WI38 (cell line): ENCODE measurements around the gene SSR4.
"Not testable (repeated sequence)": the region's sequence is repeated elsewhere in the genome, so short reads cannot be mapped to it uniquely, and the experiment has no call there.

Experiments
- H3K4me3 ChIP-seq: 2 replicates; pipeline ENCODE4 v1.5.1; 2011; ENCODE audit warnings: low read depth, mild to moderate bottlenecking, control low read depth, low read length
- TF ChIP-seq, protein P1 (sequence below): IDR thresholded peaks from 2 replicates; pipeline ENCODE4 v1.5.1; 2012; ENCODE audit warnings: low read depth, mild to moderate bottlenecking, control low read depth, low read length

SSR4 gene

DNA sequence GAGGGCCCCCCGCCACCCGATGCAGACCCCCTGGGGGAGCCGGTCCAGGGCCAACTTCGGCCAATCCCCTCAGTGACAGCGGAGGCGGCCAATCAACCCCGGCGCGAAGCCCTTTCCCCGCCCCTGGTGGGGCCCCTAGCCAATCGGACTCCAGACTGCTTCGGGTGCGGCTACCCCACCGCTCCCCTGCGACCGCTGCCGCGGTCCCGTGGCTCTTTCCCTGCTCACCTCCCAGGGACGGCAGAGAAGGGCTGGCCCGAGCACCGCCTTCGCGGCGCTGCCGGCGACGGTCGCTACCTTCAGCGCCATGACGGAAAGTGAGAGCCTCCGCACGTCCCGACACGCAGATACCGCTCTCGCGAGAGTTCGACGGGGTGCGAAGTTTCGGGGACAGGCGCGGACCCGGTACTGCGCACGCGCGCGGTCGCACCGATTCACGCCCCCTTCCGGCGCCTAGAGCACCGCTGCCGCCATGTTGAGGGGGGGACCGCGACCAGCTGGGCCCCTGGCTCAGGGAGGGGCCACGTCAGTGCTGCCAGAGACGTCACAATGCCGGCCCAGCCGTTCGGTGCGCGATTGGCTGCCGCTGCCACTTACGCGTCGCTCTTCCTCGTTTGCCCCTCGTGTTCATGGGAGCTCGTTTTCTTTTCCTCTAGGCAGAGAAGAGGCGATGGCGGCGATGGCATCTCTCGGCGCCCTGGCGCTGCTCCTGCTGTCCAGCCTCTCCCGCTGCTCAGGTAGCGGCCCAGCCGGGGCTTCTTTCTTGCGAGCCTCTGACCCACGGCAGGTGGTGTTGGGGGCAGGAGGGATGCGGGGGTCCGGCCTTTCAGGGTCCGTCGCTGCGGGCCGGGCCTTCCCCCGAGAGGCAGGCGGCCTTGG, at the start of gene SSR4, which contains the start of gene IDH3G:
SSR4 (plus strand) TSS at position 651 of the 879 bp plus-strand sequence; CDS start at position 671, 20 bp downstream.
IDH3G (minus strand) TSS at position 358 of the 879 bp plus-strand sequence; CDS start at position 309, 49 bp downstream.
- TF ChIP-seq, protein P1, sequence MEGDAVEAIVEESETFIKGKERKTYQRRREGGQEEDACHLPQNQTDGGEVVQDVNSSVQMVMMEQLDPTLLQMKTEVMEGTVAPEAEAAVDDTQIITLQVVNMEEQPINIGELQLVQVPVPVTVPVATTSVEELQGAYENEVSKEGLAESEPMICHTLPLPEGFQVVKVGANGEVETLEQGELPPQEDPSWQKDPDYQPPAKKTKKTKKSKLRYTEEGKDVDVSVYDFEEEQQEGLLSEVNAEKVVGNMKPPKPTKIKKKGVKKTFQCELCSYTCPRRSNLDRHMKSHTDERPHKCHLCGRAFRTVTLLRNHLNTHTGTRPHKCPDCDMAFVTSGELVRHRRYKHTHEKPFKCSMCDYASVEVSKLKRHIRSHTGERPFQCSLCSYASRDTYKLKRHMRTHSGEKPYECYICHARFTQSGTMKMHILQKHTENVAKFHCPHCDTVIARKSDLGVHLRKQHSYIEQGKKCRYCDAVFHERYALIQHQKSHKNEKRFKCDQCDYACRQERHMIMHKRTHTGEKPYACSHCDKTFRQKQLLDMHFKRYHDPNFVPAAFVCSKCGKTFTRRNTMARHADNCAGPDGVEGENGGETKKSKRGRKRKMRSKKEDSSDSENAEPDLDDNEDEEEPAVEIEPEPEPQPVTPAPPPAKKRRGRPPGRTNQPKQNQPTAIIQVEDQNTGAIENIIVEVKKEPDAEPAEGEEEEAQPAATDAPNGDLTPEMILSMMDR: no peak
- H3K4me3 ChIP-seq: peak within 1 kb of the TSS; percentile 72

DNA sequence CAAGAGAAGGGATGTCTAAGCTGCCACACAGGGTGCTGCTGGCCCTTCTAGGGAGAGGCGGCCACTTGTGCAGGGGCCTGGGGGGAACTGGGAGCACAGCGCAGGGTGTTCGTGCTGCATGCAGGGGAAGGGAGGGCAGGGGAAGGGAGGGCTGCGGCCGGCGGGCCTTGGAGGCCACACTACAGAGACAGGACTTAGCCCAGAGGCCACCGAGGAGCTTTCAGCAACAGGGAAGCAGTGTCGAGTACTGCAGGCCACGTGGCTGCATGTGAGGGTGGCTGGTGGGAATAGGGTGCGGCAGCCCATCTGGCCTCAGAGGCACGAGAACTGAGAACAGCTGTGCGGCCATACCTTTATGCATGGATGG, 49.4 kb upstream of the SSR4 start:
- H3K4me3 ChIP-seq: not testable (repeated sequence)

DNA sequence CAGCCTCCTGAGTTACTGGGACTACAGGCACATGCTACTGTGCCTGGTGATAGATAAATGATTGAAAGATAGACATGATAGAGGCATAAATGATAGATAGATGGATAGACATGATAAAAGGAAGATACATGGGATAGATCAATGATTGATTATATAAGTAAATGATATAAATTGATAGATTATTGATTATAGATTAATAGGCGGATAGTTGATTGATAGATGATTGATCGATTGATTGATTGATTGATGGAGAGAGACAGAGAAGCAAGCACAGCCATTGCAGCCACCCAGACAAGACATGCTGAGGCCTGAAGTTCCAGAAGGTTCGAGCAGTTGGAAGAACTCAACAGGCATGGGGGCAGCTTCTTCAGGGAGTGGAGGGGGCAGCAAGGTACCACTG, 48.1 kb upstream of the SSR4 start:
- TF ChIP-seq, protein P1: no peak
- H3K4me3 ChIP-seq: no peak overlapping the region

DNA sequence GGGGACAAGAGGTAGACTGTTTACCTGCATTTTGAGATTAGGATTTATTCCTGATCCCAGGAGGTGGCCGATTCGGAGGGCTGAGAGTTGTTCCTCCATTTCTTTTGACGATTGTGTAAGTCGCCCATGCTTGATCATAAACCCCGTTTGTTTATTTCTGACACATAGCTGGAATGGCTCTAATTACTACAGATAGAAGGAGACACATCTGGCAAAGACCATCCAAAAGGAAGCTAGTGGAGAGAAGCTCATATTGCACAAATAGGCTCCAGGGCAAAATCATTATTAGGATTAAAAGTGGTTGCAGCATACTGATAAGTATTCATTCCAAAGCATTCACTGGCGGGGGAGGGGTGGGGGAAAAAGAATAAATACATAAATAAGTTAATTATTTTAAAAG, 47.5 kb upstream of the SSR4 start:
- not testable (repeated sequence) for H3K4me3 ChIP-seq

DNA sequence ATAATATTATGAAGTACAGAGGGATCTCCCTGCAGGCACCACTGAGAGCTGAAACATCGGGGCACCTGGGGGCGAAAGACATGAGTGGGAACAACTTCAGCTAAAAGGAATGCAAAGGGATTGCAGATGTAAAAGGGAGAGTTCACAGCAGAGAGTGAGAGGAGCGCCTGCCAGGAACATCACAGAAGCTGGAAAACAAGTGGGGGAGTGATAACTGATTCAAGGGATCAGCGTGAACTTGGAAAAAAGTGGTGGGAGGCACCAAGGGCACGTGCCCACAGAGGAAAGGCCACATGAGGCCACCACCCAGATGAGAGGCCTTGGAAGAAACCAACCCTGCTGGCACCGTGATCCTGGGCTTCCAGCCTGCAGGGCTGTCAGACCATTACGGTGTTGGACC, 45.5 kb upstream of the SSR4 start:
- not testable (repeated sequence) for H3K4me3 ChIP-seq

DNA sequence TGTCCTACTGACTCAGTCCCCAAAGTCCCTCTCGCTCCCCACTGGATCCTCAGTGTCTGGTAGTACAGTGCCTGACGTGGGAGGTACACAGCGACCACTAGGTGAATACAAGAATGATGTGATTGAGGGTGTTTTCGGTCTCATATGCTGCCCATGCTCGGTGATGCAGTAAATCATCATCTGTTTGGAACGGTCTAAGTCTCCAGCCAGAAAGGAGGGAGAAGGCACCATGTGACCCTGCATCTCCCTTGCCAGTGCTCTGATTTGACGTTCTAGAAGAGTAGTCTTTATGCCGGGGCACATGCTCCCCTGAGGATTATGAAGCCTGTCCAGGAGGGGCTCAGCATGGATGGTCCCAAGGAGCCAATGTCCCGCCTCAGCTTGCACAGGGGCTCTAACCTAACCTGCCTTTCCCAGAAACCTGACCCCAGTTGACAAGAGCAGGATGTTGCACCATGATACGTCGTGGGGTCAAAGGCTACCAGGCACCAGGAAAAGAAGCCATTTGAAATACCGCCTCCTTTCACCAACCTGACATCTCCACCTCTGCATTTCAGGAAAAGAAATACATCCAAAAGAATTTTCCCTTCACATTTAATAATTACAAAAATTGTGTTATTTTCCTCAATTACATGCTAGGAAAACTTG, 44.2 kb upstream of the SSR4 start:
- TF ChIP-seq, protein P1: no peak
- H3K4me3 ChIP-seq: no peak overlapping the region

DNA sequence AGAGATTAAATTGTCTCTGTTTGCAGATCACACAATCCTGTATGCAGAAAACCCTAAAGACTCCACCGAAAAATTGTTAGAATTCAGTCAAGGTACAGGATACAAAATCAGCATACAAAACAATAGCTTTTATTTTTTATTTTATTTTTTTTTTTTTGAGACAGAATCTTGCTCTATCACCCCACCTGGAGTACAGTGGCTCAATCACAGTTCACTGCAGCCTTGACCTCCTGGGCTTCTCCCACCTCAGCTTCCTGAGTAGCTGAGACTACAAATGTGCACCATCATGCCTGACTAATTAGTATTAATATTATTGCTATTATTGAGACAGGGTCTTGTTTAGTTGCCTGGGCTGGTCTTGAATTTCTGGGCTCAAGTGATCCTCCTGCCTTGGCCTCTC, 39.3 kb upstream of the SSR4 start:
- no peak overlapping the region for H3K4me3 ChIP-seq
- TF ChIP-seq, protein P1: no peak

DNA sequence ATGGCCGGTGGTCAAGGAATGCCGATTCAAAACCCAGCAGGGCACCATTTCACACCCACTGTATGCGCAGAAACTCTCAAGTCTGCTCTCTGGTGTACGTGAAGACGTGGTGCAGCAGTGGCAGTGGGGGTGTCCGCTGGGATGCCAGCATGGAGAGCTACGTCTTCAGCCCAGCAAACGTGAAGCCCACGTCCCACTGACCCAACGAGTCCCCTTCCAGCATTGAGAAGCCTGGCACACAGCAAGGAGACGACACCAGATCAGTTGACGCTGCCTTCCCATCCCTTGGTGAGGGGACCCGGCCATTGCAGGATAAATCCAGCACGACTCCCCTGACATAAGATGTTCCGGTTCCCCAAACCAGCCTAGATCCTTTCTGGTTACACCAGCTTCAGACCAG, 32.6 kb upstream of the SSR4 start:
- TF ChIP-seq, protein P1: no peak
- no peak overlapping the region for H3K4me3 ChIP-seq

DNA sequence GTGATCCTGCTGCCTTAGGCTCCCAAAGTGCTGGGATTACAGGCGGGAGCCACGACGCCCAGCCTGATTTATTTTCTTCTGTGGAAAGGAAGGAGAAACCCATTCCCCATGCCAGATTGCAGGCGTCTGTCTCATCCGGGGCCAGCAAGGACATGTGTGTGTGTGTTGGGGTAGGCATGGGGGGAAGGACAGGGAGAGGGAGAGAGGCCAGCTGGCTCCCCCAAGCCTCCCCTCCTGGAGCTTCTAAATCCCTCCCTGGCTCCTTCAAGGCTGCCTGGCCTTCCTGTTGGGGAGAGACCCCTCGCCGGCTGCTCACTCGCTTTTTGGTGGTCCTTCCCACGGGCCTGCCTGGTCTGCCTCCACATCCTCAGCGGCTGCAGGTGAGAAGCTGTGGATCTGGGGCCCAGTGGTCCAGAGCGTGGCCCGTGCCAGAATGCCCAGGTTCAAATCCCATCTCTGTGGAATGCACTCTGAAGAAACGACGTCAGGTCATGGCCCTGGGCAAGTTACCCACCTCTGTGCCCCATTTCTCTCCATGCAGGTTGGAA, 31.8 kb upstream of the SSR4 start:
- no peak overlapping the region for H3K4me3 ChIP-seq
- TF ChIP-seq, protein P1: no peak
